Endothelial cell of coronary artery (primary cell): ENCODE measurements around the gene LRRC46. TPM values are rescaled to one million over a fixed set of nuclear protein-coding genes. Genes with fewer than 3 reads are reported as not detected.

Experiments
- total RNA-seq: library from RNA; depleted of rRNA; stranded (reverse); fragments of >200 nt; gene quantifications from 2 replicates; pipeline ENCODE4 v1.2.3, GENCODE V29; 2014

LRRC46 gene, protein sequence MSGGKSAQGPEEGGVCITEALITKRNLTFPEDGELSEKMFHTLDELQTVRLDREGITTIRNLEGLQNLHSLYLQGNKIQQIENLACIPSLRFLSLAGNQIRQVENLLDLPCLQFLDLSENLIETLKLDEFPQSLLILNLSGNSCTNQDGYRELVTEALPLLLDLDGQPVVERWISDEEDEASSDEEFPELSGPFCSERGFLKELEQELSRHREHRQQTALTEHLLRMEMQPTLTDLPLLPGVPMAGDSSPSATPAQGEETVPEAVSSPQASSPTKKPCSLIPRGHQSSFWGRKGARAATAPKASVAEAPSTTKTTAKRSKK
- total RNA-seq: 0.09 TPM in 1 of 2 replicates, not detected in the other

DNA sequence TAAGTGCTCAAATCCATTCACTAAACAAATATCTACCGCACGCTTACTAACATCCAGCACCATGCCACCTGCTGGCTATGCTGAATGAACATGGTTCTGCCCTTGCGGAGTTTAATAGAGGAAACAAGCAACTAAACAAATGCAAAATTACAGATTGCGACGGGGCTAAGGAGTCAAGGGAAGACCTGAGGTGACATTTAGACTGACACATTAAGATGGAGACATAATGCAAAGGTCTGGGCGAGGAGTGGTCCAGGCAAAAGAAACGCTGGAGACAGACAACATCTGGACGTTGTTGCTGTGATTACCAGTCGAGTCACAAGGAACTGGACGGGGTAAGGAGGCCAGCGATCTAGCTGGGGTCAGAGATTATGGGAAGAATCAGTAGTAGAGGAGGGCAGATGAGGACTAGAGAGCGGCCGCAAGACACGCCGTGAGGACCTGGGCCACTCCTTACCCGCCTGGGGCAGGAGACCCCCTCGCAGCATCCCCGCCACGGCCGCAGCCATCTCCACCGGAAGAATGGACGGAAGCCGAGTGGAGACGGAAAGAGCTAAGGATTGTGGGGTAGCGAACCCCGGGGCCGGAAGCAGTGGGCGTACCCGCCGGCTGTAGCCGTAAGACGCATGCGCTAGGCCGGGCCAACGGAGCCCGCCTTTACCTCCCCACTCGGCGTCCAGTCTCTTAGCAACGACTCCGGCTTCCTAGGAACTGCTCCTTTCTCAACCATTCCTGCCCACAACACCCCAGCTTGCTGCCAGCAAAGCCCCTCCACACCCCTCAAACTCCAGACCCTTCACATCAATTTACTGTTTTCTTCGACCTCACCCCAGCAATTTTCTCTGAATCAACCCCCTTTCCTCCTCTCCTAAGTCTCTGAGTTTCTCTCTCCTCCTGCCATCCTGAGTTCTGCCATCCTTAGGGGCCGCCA is at the start of gene LRRC46, which contains the start of gene MRPL10:
LRRC46 (plus strand) TSS at position 668 of the 931 bp plus-strand sequence. CDS start 320 bp downstream, outside the sequence.
MRPL10 (minus strand) TSS at position 539 of the 931 bp plus-strand sequence; CDS start at position 509, 30 bp downstream.

DNA sequence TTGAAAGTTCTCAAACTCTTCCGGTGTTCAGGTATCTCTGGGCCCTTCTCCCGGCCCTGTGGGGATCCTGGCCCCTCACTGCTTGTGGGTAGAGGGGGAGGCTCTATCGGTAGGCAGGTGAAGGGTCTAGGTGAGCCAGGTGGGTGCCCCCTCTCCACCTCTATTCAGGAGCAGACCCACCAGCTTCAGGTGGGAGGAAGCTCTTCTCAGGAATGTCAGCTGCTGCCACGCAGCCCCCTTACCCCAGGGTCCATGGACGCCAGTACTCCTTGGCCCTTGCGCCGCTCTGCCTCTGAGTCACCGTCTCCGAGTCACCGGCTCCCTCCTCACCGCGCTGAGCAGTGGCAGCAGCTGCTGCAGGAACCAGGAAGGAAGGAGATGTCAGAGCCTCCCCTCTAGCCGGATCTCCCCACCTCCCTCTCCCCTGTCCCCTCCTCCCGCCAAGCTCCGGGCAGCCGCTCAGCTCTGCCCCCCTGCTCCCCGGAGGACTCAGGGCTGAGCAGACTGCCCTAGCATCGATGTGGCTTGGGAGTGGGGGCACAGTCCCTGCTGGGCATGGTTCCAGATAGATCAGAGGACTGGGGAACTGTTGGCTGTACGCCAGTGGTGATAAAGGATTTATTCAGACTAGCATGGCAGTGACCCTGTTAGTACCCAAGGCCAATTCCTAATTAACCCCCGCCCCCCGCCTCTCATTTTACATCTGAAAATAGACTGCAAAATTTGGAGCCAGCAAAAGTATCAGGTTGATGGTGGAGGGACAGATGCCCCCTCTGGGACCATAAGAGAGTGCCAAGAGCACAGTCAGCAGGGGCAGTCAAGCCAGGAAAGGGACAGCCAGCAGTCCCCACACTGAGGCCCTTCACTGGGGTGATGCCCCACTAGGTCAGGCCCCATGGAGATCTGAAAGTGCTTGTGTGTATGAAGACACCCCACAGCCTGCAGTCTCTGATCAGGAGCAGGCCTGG is 9.8 kb upstream of the LRRC46 start, which contains the start of gene OSBPL7:
OSBPL7 (minus strand) TSS at position 371 of the 968 bp plus-strand sequence. CDS start 1,516 bp downstream, outside the sequence.

DNA sequence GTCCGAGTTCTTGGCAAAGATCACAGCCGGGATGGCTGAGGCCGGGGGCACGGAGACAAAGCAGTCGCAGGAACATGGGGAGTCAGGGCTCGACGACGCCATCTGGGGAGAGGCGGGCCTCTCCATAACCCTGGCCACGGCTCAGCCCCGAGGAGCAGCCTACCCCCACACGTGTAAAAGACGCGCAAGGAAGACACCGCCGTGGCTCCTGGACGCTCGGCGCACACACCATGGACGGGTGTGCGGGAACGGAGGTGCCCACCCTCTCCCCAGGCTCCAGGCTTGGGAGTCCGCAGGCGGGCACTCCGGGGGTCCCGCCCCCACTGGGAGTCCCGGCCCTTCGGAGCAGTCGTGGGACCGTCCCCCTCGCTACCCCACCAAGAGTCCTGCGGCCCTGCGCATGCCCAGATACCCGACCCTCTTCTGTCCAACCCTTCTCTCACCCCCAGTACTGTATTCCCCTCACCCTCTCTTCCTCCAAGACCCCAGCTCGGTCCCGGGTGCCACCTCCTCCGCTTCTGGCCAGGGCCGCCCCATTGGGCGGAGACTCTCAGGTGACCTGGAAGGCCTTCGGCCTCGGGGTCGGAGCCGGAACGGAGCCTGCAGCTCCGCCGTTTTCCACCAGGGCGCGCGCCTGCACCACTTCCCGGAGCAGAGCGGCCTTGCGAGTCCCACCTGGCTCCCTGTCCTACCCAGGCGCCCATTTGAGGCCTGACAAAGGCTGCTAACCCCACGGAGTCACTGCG is 9.4 kb downstream of the LRRC46 start, which contains the start of gene SCRN2:
SCRN2 (minus strand) TSS at position 532 of the 746 bp plus-strand sequence; CDS start at position 102, 430 bp downstream.

DNA sequence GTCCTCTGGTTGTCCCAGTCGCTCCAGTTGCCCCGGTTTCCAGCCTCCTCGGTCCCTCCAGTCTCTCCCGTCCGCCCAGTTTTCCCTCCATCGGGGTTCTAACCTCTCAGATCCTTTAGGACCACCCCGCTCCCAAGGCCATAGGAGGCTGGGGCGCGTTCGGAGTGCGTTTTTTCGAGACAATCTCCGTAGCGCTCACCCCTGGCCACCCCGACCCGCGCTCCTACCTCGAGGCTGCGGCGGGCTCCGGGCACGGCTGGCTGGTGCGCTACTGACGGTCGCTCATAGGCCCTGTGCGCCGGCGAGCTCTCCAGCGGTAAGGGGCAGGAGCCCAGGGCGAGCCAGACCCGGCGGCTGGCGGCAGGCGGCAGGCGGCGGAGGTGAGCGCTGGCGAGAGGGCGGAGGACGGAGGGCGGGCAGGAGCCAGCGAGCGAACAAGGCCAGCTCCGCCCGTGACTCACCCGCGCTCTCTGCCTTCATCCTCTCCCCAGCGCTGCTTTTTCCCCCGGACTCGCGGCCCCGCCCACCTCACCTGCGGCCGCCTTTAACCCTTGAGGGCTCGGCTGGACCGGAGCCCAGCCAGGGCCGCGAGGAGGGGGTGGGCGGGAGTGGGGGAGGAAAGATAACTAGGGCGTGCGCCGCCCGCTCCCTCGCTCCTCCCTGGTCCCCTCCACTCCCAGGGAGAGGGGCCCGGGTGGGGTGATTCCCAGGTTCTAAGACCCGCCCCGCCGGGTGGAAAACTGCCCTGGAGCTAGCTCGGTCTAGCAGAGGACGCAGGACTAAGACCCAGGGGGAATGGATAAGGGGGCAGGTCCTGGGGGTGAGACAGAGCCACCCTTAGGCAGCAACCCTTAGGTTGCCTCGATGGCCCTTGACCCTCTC is 19.5 kb downstream of the LRRC46 start, which contains the start of gene SP6:
SP6 (minus strand) TSS at position 472 of the 882 bp plus-strand sequence. CDS start 2,734 bp downstream, outside the sequence.

Other genes with a start within 250 kb of the LRRC46 start
- 259 and 331 TPM in 2 replicates for gene KPNB1, start 181.8 kb upstream of the LRRC46 start, total RNA-seq
- 10.5 and 16.9 TPM in 2 replicates for gene TBKBP1, start 137.5 kb upstream of the LRRC46 start, total RNA-seq
- not detected in 2 replicates for gene TBX21, start 98.4 kb upstream of the LRRC46 start, total RNA-seq
- gene OSBPL7, start 9.9 kb upstream of the LRRC46 start, total RNA-seq: 9.1 and 11.9 TPM in 2 replicates
- gene MRPL10, start 129 bp upstream of the LRRC46 start, total RNA-seq: 16.8 and 18.6 TPM in 2 replicates
- 20.7 and 27.9 TPM in 2 replicates for gene SCRN2, start 9.6 kb downstream of the LRRC46 start, total RNA-seq
- gene SP6, start 19.5 kb downstream of the LRRC46 start, total RNA-seq: 0.45 and 0.66 TPM in 2 replicates
- gene SP2, start 64.6 kb downstream of the LRRC46 start, total RNA-seq: 0.90 and 1.6 TPM in 2 replicates
- gene PNPO, start 109.9 kb downstream of the LRRC46 start, total RNA-seq: 17.7 and 24.7 TPM in 2 replicates
- not detected in 2 replicates for gene PRR15L, start 126.2 kb downstream of the LRRC46 start, total RNA-seq
- gene CDK5RAP3, start 139.4 kb downstream of the LRRC46 start, total RNA-seq: 58.7 and 68.2 TPM in 2 replicates
- gene COPZ2, start 206.1 kb downstream of the LRRC46 start, total RNA-seq: 5.3 and 10.5 TPM in 2 replicates
- gene NFE2L1, start 216.7 kb downstream of the LRRC46 start, total RNA-seq: 98.9 and 104 TPM in 2 replicates